HepG2 (cell line): ENCODE measurements around the gene ZBTB7A. TPM values are rescaled to one million over a fixed set of nuclear protein-coding genes. Genes with fewer than 3 reads are reported as not detected.

Experiments
- CAMTA2 ChIP-seq: sonication (generic); formaldehyde crosslinking; IDR thresholded peaks from 2 replicates; pipeline ENCODE4 v1.4.0; 2020; ENCODE audit warnings: mild to moderate bottlenecking, missing genetic modification reagents, borderline replicate concordance
- CERS6 ChIP-seq: sonication (generic); formaldehyde crosslinking; IDR thresholded peaks from 2 replicates; pipeline ENCODE4 v1.5.0; 2020; ENCODE audit warnings: missing genetic modification reagents
- ESRRA ChIP-seq: sonication (generic); formaldehyde crosslinking; IDR thresholded peaks from 2 replicates; pipeline ENCODE4 v1.5.1; 2020; ENCODE audit warnings: mild to moderate bottlenecking, low read depth, missing genetic modification reagents
- EZH2 ChIP-seq: conservative IDR thresholded peaks from 2 replicates; pipeline ENCODE4 v1.6.1; 2012; ENCODE audit warnings: mild to moderate bottlenecking, low read depth, low read length, moderate library complexity
- FOSL2 ChIP-seq: sonication (generic); formaldehyde crosslinking; IDR thresholded peaks from 2 replicates; pipeline ENCODE4 v1.4.0; 2020; ENCODE audit warnings: missing genetic modification reagents
- GATAD1 ChIP-seq: IDR thresholded peaks from 2 replicates; pipeline ENCODE4 v1.6.1; 2016; ENCODE audit warnings: missing genetic modification reagents, missing compliant biosample characterization
- HDAC2 ChIP-seq: sonication (generic); formaldehyde crosslinking; IDR thresholded peaks from 2 replicates; pipeline ENCODE4 v1.4.0; 2020; ENCODE audit warnings: missing genetic modification reagents
- JDP2 ChIP-seq: sonication (generic); formaldehyde crosslinking; IDR thresholded peaks from 2 replicates; pipeline ENCODE4 v1.8.1; 2022; ENCODE audit warnings: missing genetic modification reagents, borderline replicate concordance
- JUND ChIP-seq: sonication (generic); formaldehyde crosslinking; IDR thresholded peaks from 2 replicates; pipeline ENCODE4 v1.8.0; 2022; ENCODE audit warnings: mild to moderate bottlenecking, missing genetic modification reagents
- KAT8 ChIP-seq: IDR thresholded peaks from 2 replicates; pipeline ENCODE4 v1.6.1; 2016; ENCODE audit warnings: missing genetic modification reagents, missing compliant biosample characterization
- MTF1 ChIP-seq: sonication (generic); formaldehyde crosslinking; IDR thresholded peaks from 2 replicates; pipeline ENCODE4 v1.5.0; 2020; ENCODE audit warnings: missing genetic modification reagents
- NCOR1 ChIP-seq: fragments of 200-600 bp; sonication (generic); IDR thresholded peaks from 2 replicates; pipeline ENCODE4 v1.7.0; 2017; ENCODE audit warnings: antibody characterized with exemption, low read length, borderline replicate concordance
- NONO ChIP-seq, 2 experiments: fragments of 450-650 bp in 1 of 2; sonication (generic) in 1 of 2; formaldehyde crosslinking in 1 of 2; IDR thresholded peaks in 1 of 2; conservative IDR thresholded peaks in 1 of 2; 2 replicates each; pipeline versions ENCODE4 v1.6.1 to v1.8.0; 2017 to 2022; ENCODE audit warnings: mild to moderate bottlenecking in 1 of 2, missing genetic modification reagents in 1 of 2, moderate library complexity in 1 of 2
- PHF21A ChIP-seq: sonication (generic); formaldehyde crosslinking; IDR thresholded peaks from 2 replicates; pipeline ENCODE4 v1.5.0; 2020; ENCODE audit warnings: mild to moderate bottlenecking, missing genetic modification reagents
- PITX1 ChIP-seq: sonication (generic); formaldehyde crosslinking; IDR thresholded peaks from 2 replicates; pipeline ENCODE4 v1.5.1; 2020; ENCODE audit warnings: mild to moderate bottlenecking, missing genetic modification reagents
- POLR2AphosphoS2 ChIP-seq: IDR thresholded peaks from 2 replicates; pipeline ENCODE4 v1.6.1; 2011; ENCODE audit warnings: low read depth, low read length, improper control_type of control experiment
- RCOR2 ChIP-seq: IDR thresholded peaks from 2 replicates; pipeline ENCODE4 v1.6.1; 2016; ENCODE audit warnings: missing biosample characterization, missing genetic modification reagents
- SNAPC5 ChIP-seq: sonication (generic); formaldehyde crosslinking; IDR thresholded peaks from 2 replicates; pipeline ENCODE4 v1.8.1; 2023; ENCODE audit warnings: mild to moderate bottlenecking, missing genetic modification reagents, borderline replicate concordance
- SOX5 ChIP-seq: IDR thresholded peaks from 2 replicates; pipeline ENCODE4 v1.6.1; 2016; ENCODE audit warnings: borderline replicate concordance
- ZFP37 ChIP-seq: sonication (generic); formaldehyde crosslinking; IDR thresholded peaks from 2 replicates; pipeline ENCODE4 v1.4.0; 2020; ENCODE audit warnings: missing genetic modification reagents, borderline replicate concordance
- ZNF264 ChIP-seq: sonication (generic); formaldehyde crosslinking; IDR thresholded peaks from 2 replicates; pipeline ENCODE4 v1.4.0; 2020; ENCODE audit warnings: missing genetic modification reagents
- ZNF335 ChIP-seq: sonication (generic); formaldehyde crosslinking; IDR thresholded peaks from 2 replicates; pipeline ENCODE4 v1.4.0; 2020; ENCODE audit warnings: missing genetic modification reagents
- ZNF547 ChIP-seq: sonication (generic); formaldehyde crosslinking; IDR thresholded peaks from 2 replicates; pipeline ENCODE4 v1.5.1; 2020; ENCODE audit warnings: mild to moderate bottlenecking, missing genetic modification reagents
- ZNF607 ChIP-seq: sonication (generic); formaldehyde crosslinking; IDR thresholded peaks from 2 replicates; pipeline ENCODE4 v1.5.1; 2020; ENCODE audit warnings: missing genetic modification reagents, mild to moderate bottlenecking, borderline replicate concordance
- ZSCAN5A ChIP-seq: sonication (generic); formaldehyde crosslinking; IDR thresholded peaks from 2 replicates; pipeline ENCODE4 v1.8.0; 2022; ENCODE audit warnings: mild to moderate bottlenecking, missing genetic modification reagents, borderline replicate concordance
- polyA plus RNA-seq, 8 experiments: library from polyadenylated mRNA; depleted of rRNA in 3 of 8; stranded (reverse) in 7 of 8; unstranded in 1 of 8; fragments of >200 nt; fragmentation: Illumina TruSeq in 4 of 8; extraction: Trizol in 4 of 8; gene quantifications; 2 replicates each; pipeline versions ENCODE4 v1.2.1 to v1.2.3, GENCODE V29; 2011 to 2016; ENCODE audit warnings: low read depth in 4 of 8, missing spikeins in 1 of 8, mixed read lengths in 1 of 8; ENCODE audit not compliant: insufficient read depth in 1 of 8
- total RNA-seq, 5 experiments: library from RNA; depleted of rRNA; stranded (reverse); fragments of >200 nt; fragmentation: Illumina TruSeq; extraction: Trizol; gene quantifications; 2 replicates each; pipeline ENCODE4 v1.2.3, GENCODE V29; 2016; ENCODE audit warnings: low read depth in 1 of 5
- TF ChIP-seq, protein P1 (sequence below): sonication (generic); formaldehyde crosslinking; IDR thresholded peaks from 2 replicates; pipeline ENCODE4 v1.4.0; 2020; ENCODE audit warnings: mild to moderate bottlenecking, missing genetic modification reagents
- TF ChIP-seq, protein P2 (sequence below): conservative IDR thresholded peaks from 2 replicates; pipeline ENCODE4 v1.6.1; 2018; ENCODE audit warnings: missing genetic modification reagents

Gene ZBTB7A
- total and polyA plus RNA-seq, 2 of the 13 experiments (the other 11 are each of a cell fraction or from before 2014, with no cell fraction given): 3.6 to 4.0 TPM

GRCh38 chr19:4057931-4058692 is 8.6 kb downstream of the ZBTB7A start (continued):
- TF ChIP-seq SNAPC5 (CRISPR knock-in tag) (no peak), ZNF264 (CRISPR knock-in tag) (0 out of 2 replicates have a peak, but pooled peaks have one; percentile 63), PITX1 (CRISPR knock-in tag) (peak; percentile 21; the same call in 1 of the 2 replicates), ZSCAN5A (CRISPR knock-in tag) (peak; percentile 24; the same call in 1 of the 2 replicates), RCOR2 (CRISPR knock-in tag) (peak; percentile 95), FOSL2 (CRISPR knock-in tag) (peak; percentile 96), EZH2 (no peak), MTF1 (CRISPR knock-in tag) (no peak), ZNF335 (CRISPR knock-in tag) (peak; percentile 38; the same call in 1 of the 2 replicates), CAMTA2 (CRISPR knock-in tag) (0 out of 2 replicates have a peak, but pooled peaks have one; percentile 58), NONO (IDR thresholded peaks at IDR 0.05) (no peak), NONO (CRISPR knock-in tag; conservative IDR thresholded peaks at IDR 0.05) (peak; percentile 79), ZNF607 (peak; percentile 50), SOX5 (CRISPR knock-in tag) (peak; percentile 42), JUND (CRISPR knock-in tag) (peak; percentile 95), HDAC2 (CRISPR knock-in tag) (peak; percentile 68), POLR2AphosphoS2 (peak; percentile 94), KAT8 (CRISPR knock-in tag) (peak; percentile 80; the same call in 1 of the 2 replicates), ZNF547 (CRISPR knock-in tag) (peak; percentile 70), ZFP37 (0 out of 2 replicates have a peak, but pooled peaks have one; percentile 38), JDP2 (CRISPR knock-in tag) (no peak), PHF21A (peak; percentile 78; the same call in 1 of the 2 replicates), NCOR1 (peak; percentile 43; the same call in 1 of the 2 replicates), GATAD1 (peak; percentile 18; the same call in 1 of the 2 replicates), CERS6 (no peak), ESRRA (CRISPR knock-in tag) (no peak; the same call in 1 of the 2 replicates)
- TF ChIP-seq, protein P1, sequence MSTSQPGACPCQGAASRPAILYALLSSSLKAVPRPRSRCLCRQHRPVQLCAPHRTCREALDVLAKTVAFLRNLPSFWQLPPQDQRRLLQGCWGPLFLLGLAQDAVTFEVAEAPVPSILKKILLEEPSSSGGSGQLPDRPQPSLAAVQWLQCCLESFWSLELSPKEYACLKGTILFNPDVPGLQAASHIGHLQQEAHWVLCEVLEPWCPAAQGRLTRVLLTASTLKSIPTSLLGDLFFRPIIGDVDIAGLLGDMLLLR (CRISPR knock-in tag): 0 out of 2 replicates have a peak, but pooled peaks have one; percentile 45
- TF ChIP-seq, protein P2, sequence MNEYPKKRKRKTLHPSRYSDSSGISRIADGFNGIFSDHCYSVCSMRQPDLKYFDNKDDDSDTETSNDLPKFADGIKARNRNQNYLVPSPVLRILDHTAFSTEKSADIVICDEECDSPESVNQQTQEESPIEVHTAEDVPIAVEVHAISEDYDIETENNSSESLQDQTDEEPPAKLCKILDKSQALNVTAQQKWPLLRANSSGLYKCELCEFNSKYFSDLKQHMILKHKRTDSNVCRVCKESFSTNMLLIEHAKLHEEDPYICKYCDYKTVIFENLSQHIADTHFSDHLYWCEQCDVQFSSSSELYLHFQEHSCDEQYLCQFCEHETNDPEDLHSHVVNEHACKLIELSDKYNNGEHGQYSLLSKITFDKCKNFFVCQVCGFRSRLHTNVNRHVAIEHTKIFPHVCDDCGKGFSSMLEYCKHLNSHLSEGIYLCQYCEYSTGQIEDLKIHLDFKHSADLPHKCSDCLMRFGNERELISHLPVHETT (CRISPR knock-in tag): no peak
